ENCODE results near the gene ATG14. TPM values are rescaled to one million over a fixed set of nuclear protein-coding genes. Genes with fewer than 3 reads are reported as not detected.
A peak's percentile ranks its signal among the peaks of the same experiment; 100 is the strongest.

Gene ATG14
- total RNA-seq, 2 experiments from 2014 or later = 5.0 to 5.1 TPM

GRCh38 chr14:55449116-55449515 is 37.5 kb upstream of the ATG14 start:
- ChIA-PET POLR2A (no interaction called here), CTCF (interaction anchor here (0.7 to 1.1 kb wide), 3 partner anchors 34 to 1041 kb away, joined by 3 read pairs; no protein-coding TSS in a partner anchor)
- no peaks in the 10 kb centered on the region for H3K9me3 Mint-ChIP-seq (ENCODE audit: low read depth)
- peaks cover 25% of the 10 kb centered on the region for H3K4me1 Mint-ChIP-seq
- no peaks in the 10 kb centered on the region for H3K36me3 Mint-ChIP-seq (ENCODE audit: low read depth)
- no peaks in the 10 kb centered on the region for H3K27me3 Mint-ChIP-seq
- intact Hi-C loops (cut with DNase I, micrococcal nuclease) = loop anchor here (5.0 to 10.0 kb wide), 2 partner anchors 133 to 216 kb away; partner anchors contain the start of gene KTN1 (in 1 of the 2)
- H3K4me3 Mint-ChIP-seq = no peak overlapping the region
- H3K27ac Mint-ChIP-seq = no peak overlapping the region
- no peak for DNase-seq
- ATAC-seq = no peak

GRCh38 chr14:55448141-55448614 is 36.5 kb upstream of the ATG14 start:
- DNase-seq (peak; percentile 62), ATAC-seq (peak; percentile 93)
- intact Hi-C loops (cut with DNase I, micrococcal nuclease) = loop anchor here (1.0 to 10.0 kb wide), 3 partner anchors 132 to 217 kb away; partner anchors contain the start of gene KTN1 (in 2 of the 2)
- Mint-ChIP-seq H3K9me3 (ENCODE audit: low read depth) (no peaks in the 10 kb centered on the region), H3K27ac (no peak overlapping the region), H3K36me3 (ENCODE audit: low read depth) (no peaks in the 10 kb centered on the region), H3K4me1 (peaks cover 25% of the 10 kb centered on the region), H3K4me3 (no peak overlapping the region), H3K27me3 (no peaks in the 10 kb centered on the region)
- ChIA-PET POLR2A (no interaction called here), CTCF (interaction anchor here (0.6 to 5.0 kb wide), 8 partner anchors 10 to 1026 kb away, joined by 3 to 45 read pairs (median 4); no protein-coding TSS in a partner anchor)

- H3K9me3 Mint-ChIP-seq (ENCODE audit: low read depth) = no peaks in the 10 kb centered on the region
- H3K4me3 Mint-ChIP-seq = no peak overlapping the region
- H3K36me3 Mint-ChIP-seq (ENCODE audit: low read depth) = no peaks in the 10 kb centered on the region
- H3K27me3 Mint-ChIP-seq = no peaks in the 10 kb centered on the region
- peaks cover 25% of the 10 kb centered on the region for H3K4me1 Mint-ChIP-seq
- POLR2A ChIA-PET = interaction anchor here (0.7 kb wide), 1 partner anchor 72 kb away, joined by 3 read pairs; no protein-coding TSS in a partner anchor
- CTCF ChIA-PET = interaction anchor here (0.7 to 5.0 kb wide), 32 partner anchors 9 to 1040 kb away, joined by 3 to 45 read pairs (median 4); partner anchors contain the start of gene FBXO34
- H3K27ac Mint-ChIP-seq = no peak overlapping the region
- DNase-seq = no peak
- ATAC-seq = no peak
- intact Hi-C loops (cut with DNase I, micrococcal nuclease) = loop anchor here (1.0 to 10.0 kb wide), 5 partner anchors 135 to 1027 kb away; partner anchors contain the start of gene KTN1 (in 1 of the 2)
Measured at GRCh38 chr14:55446833-55447232, 35.2 kb upstream of the ATG14 start.

- CTCF ChIA-PET = interaction anchor here (0.6 to 5.0 kb wide), 41 partner anchors 8 to 1040 kb away, joined by 3 to 45 read pairs (median 4); partner anchors contain the start of gene FBXO34
- no peaks in the 10 kb centered on the region for H3K36me3 Mint-ChIP-seq (ENCODE audit: low read depth)
- DNase-seq (peak; percentile 73), ATAC-seq (peak; percentile 51)
- intact Hi-C loops (cut with DNase I, micrococcal nuclease) = loop anchor here (1.0 to 10.0 kb wide), 5 partner anchors 136 to 1028 kb away; partner anchors contain the start of gene KTN1 (in 1 of the 2)
- H3K27ac Mint-ChIP-seq = no peak overlapping the region
- no peaks in the 10 kb centered on the region for H3K9me3 Mint-ChIP-seq (ENCODE audit: low read depth)
- no peaks in the 10 kb centered on the region for H3K27me3 Mint-ChIP-seq
- POLR2A ChIA-PET = no interaction called here
- H3K4me1 Mint-ChIP-seq = peaks cover 25% of the 10 kb centered on the region
- H3K4me3 Mint-ChIP-seq = no peak overlapping the region
Measured at GRCh38 chr14:55446127-55446736, 34.6 kb upstream of the ATG14 start.

- POLR2A ChIA-PET = no interaction called here
- no peak overlapping the region for H3K27ac Mint-ChIP-seq
- DNase-seq (no peak), ATAC-seq (no peak)
- CTCF ChIA-PET = interaction anchor here (0.7 to 1.5 kb wide), 3 partner anchors 12 to 432 kb away, joined by 3 to 4 read pairs (median 3); no protein-coding TSS in a partner anchor
- intact Hi-C loops (cut with DNase I, micrococcal nuclease) = loop anchor here (5.0 to 10.0 kb wide), 2 partner anchors 224 to 1031 kb away; no protein-coding TSS in a partner anchor
- no peaks in the 10 kb centered on the region for H3K36me3 Mint-ChIP-seq (ENCODE audit: low read depth)
- H3K4me3 Mint-ChIP-seq = no peak overlapping the region
- H3K4me1 Mint-ChIP-seq = peaks cover 3% of the 10 kb centered on the region
- no peaks in the 10 kb centered on the region for H3K27me3 Mint-ChIP-seq
- no peaks in the 10 kb centered on the region for H3K9me3 Mint-ChIP-seq (ENCODE audit: low read depth)
Measured at GRCh38 chr14:55441286-55441685, 29.7 kb upstream of the ATG14 start.

- ChIA-PET CTCF (interaction anchor here (0.5 to 1.3 kb wide), 7 partner anchors 10 to 1212 kb away, joined by 3 to 7 read pairs (median 3); no protein-coding TSS in a partner anchor), POLR2A (no interaction called here)
- ATAC-seq (no peak), DNase-seq (peak; percentile 24)
- H3K4me3 Mint-ChIP-seq = no peak within 1 kb of the TSS
- H3K4me1 Mint-ChIP-seq = no peaks in the 10 kb centered on the region
- H3K36me3 Mint-ChIP-seq (ENCODE audit: low read depth) = no peaks in the 10 kb centered on the region
- intact Hi-C loops (cut with DNase I, micrococcal nuclease) = loop anchor here (5.0 to 10.0 kb wide), 2 partner anchors 224 to 1032 kb away; no protein-coding TSS in a partner anchor
- no peak within 1 kb of the TSS for H3K27ac Mint-ChIP-seq
- H3K27me3 Mint-ChIP-seq = no peaks in the 10 kb centered on the region
- H3K9me3 Mint-ChIP-seq (ENCODE audit: low read depth) = no peaks in the 10 kb centered on the region
Measured at GRCh38 chr14:55440385-55440784, 28.8 kb upstream of the ATG14 start, which contains the start of gene TBPL2. Gene TBPL2, minus strand, starts transcription at chr14:55440616. Its CDS starts 167 bp downstream, at chr14:55440449.

- ChIA-PET CTCF (interaction anchor here (0.6 to 2.4 kb wide), 9 partner anchors 9 to 1037 kb away, joined by 3 to 11 read pairs (median 5); no protein-coding TSS in a partner anchor), POLR2A (no interaction called here)
- DNase-seq = peak; percentile 39
- Mint-ChIP-seq H3K4me3 (no peak overlapping the region), H3K9me3 (ENCODE audit: low read depth) (no peaks in the 10 kb centered on the region), H3K4me1 (peaks cover 18% of the 10 kb centered on the region), H3K27me3 (no peaks in the 10 kb centered on the region), H3K27ac (no peak overlapping the region), H3K36me3 (ENCODE audit: low read depth) (no peaks in the 10 kb centered on the region)
- ATAC-seq = no peak
- intact Hi-C loops (cut with DNase I, micrococcal nuclease) = loop anchor here in 1 of 2 experiments (2.0 kb wide), 1 partner anchor 1037 kb away; no protein-coding TSS in a partner anchor
Measured at GRCh38 chr14:55438066-55438683, 26.5 kb upstream of the ATG14 start.

- CTCF ChIA-PET = interaction anchor here (1.3 to 4.7 kb wide), 4 partner anchors 8 to 166 kb away, joined by 3 to 45 read pairs (median 6); no protein-coding TSS in a partner anchor
- H3K27me3 Mint-ChIP-seq = no peaks in the 10 kb centered on the region
- H3K4me1 Mint-ChIP-seq = peaks cover 24% of the 10 kb centered on the region
Measured at GRCh38 chr14:55436931-55437330, 25.3 kb upstream of the ATG14 start.

GRCh38 chr14:55436519-55436918 is 24.9 kb upstream of the ATG14 start:
- H3K27me3 Mint-ChIP-seq = no peaks in the 10 kb centered on the region
- no peak for ATAC-seq
- no peak overlapping the region for H3K27ac Mint-ChIP-seq
- DNase-seq = no peak
- no peaks in the 10 kb centered on the region for H3K36me3 Mint-ChIP-seq (ENCODE audit: low read depth)
- peaks cover 24% of the 10 kb centered on the region for H3K4me1 Mint-ChIP-seq
- CTCF ChIA-PET = interaction anchor here (0.6 to 4.7 kb wide), 5 partner anchors 8 to 168 kb away, joined by 3 to 45 read pairs (median 4); no protein-coding TSS in a partner anchor
- H3K4me3 Mint-ChIP-seq = no peak overlapping the region
- H3K9me3 Mint-ChIP-seq (ENCODE audit: low read depth) = no peaks in the 10 kb centered on the region
- POLR2A ChIA-PET = no interaction called here
- intact Hi-C loops (cut with DNase I, micrococcal nuclease) = no loop called here

More at GRCh38 chr14:55436931-55437330, 25.3 kb upstream of the ATG14 start:
- no peak overlapping the region for H3K27ac Mint-ChIP-seq
- ATAC-seq (no peak), DNase-seq (no peak)
- intact Hi-C loops (cut with DNase I, micrococcal nuclease) = no loop called here
- H3K36me3 Mint-ChIP-seq (ENCODE audit: low read depth) = no peaks in the 10 kb centered on the region
- POLR2A ChIA-PET = no interaction called here
- no peaks in the 10 kb centered on the region for H3K9me3 Mint-ChIP-seq (ENCODE audit: low read depth)
- no peak overlapping the region for H3K4me3 Mint-ChIP-seq

- no peak overlapping the region for H3K4me3 Mint-ChIP-seq
- H3K27ac Mint-ChIP-seq = no peak overlapping the region
- DNase-seq = no peak
- ATAC-seq = no peak
- no peaks in the 10 kb centered on the region for H3K27me3 Mint-ChIP-seq
- POLR2A ChIA-PET = interaction anchor here (0.6 kb wide), 1 partner anchor 245 kb away, joined by 3 read pairs; no protein-coding TSS in a partner anchor
- CTCF ChIA-PET = interaction anchor here (0.6 to 4.7 kb wide), 9 partner anchors 11 to 207 kb away, joined by 3 to 45 read pairs (median 4); no protein-coding TSS in a partner anchor
- no peaks in the 10 kb centered on the region for H3K36me3 Mint-ChIP-seq (ENCODE audit: low read depth)
- no peaks in the 10 kb centered on the region for H3K9me3 Mint-ChIP-seq (ENCODE audit: low read depth)
- peaks cover 29% of the 10 kb centered on the region for H3K4me1 Mint-ChIP-seq
- intact Hi-C loops (cut with DNase I, micrococcal nuclease) = loop anchor here in 1 of 2 experiments (5.0 kb wide), 1 partner anchor 337 kb away; no protein-coding TSS in a partner anchor
Measured at GRCh38 chr14:55434805-55435174, 23.2 kb upstream of the ATG14 start.
